ENCODE measurements around the gene EEF2K. TPM values are rescaled to one million over a fixed set of nuclear protein-coding genes. Genes with fewer than 3 reads are reported as not detected.
A peak's percentile ranks its signal among the peaks of the same experiment; 100 is the strongest.

Gene EEF2K
- total RNA-seq, 4 donors from 2014 or later: 15.6 to 21.3 (median 19.9) TPM

GRCh38 chr16:22219389-22220068 is 13.5 kb downstream of the EEF2K start:
- DNase-seq: no peak
- Histone ChIP-seq H3K27me3 (no peaks in the 10 kb centered on the region), H3K9me3 (no peaks in the 10 kb centered on the region), H3K4me1 (peaks cover 0 to 30% of the 10 kb centered on the region in 2 donors), H3K27ac (no peak overlapping the region), H3K36me3 (no peaks in the 10 kb centered on the region), H3K4me3 (replicated peaks in 1 of 3) (no peak overlapping the region)
- TF ChIP-seq POLR2A (IDR thresholded peaks at IDR 0.05): no peak
- no peak for TF ChIP-seq CTCF (IDR thresholded peaks at IDR 0.05)
- intact Hi-C loops (cut with DNase I): no loop called here
- 89 to 99% methylated on average over 3 of the region's 3 CpGs for WGBS, 2 donors

GRCh38 chr16:22220069-22220440 is 14.0 kb downstream of the EEF2K start:
- TF ChIP-seq CTCF (IDR thresholded peaks at IDR 0.05): no peak
- TF ChIP-seq POLR2A (IDR thresholded peaks at IDR 0.05): no peak
- Histone ChIP-seq H3K36me3 (no peaks in the 10 kb centered on the region), H3K4me1 (peaks cover 0 to 30% of the 10 kb centered on the region in 2 donors), H3K27ac (no peak overlapping the region), H3K27me3 (no peaks in the 10 kb centered on the region), H3K9me3 (no peaks in the 10 kb centered on the region), H3K4me3 (replicated peaks in 1 of 3) (no peak overlapping the region)
- intact Hi-C loops (cut with DNase I): no loop called here
- DNase-seq: no peak
- WGBS, 2 donors: 87 to 88% methylated on average over 11 of the region's 11 CpGs

- H3K9me3 ChIP-seq: no peaks in the 10 kb centered on the region
- no peak for DNase-seq
- intact Hi-C loops (cut with DNase I): no loop called here
- H3K36me3 ChIP-seq: no peaks in the 10 kb centered on the region
- no peak overlapping the region for H3K4me3 ChIP-seq (replicated peaks in 1 of 3)
- H3K4me1 ChIP-seq: peaks cover 0 to 30% of the 10 kb centered on the region in 2 donors
- H3K27ac ChIP-seq: no peak overlapping the region
- 79 to 87% methylated on average over 5 to 9 of the region's 9 CpGs for WGBS, 2 donors
- no peaks in the 10 kb centered on the region for H3K27me3 ChIP-seq
- TF ChIP-seq CTCF (IDR thresholded peaks at IDR 0.05): no peak
- TF ChIP-seq POLR2A (IDR thresholded peaks at IDR 0.05): no peak
These were observed 14.6 kb downstream of the EEF2K start for GRCh38 chr16:22220714-22221113.

GRCh38 chr16:22222006-22222405 is 15.9 kb downstream of the EEF2K start:
- Histone ChIP-seq H3K36me3 (peaks cover 0 to 4% of the 10 kb centered on the region in 2 donors), H3K27me3 (no peaks in the 10 kb centered on the region), H3K4me1 (peaks cover 0 to 30% of the 10 kb centered on the region in 2 donors), H3K9me3 (no peaks in the 10 kb centered on the region), H3K4me3 (replicated peaks in 1 of 3) (no peak overlapping the region), H3K27ac (no peak overlapping the region)
- 95 to 98% methylated on average over 2 of the region's 2 CpGs for WGBS, 2 donors
- intact Hi-C loops (cut with DNase I): no loop called here
- TF ChIP-seq POLR2A (IDR thresholded peaks at IDR 0.05) (no peak), CTCF (IDR thresholded peaks at IDR 0.05) (no peak)
- DNase-seq: no peak

GRCh38 chr16:22222998-22223397 is 16.9 kb downstream of the EEF2K start:
- H3K27me3 ChIP-seq: no peaks in the 10 kb centered on the region
- peaks cover 0 to 7% of the 10 kb centered on the region in 2 donors for H3K36me3 ChIP-seq
- no peak for TF ChIP-seq POLR2A (IDR thresholded peaks at IDR 0.05)
- TF ChIP-seq CTCF (IDR thresholded peaks at IDR 0.05): no peak
- H3K4me3 ChIP-seq (replicated peaks in 1 of 3): no peak overlapping the region
- DNase-seq: no peak
- intact Hi-C loops (cut with DNase I): no loop called here
- peaks cover 0 to 23% of the 10 kb centered on the region in 2 donors for H3K4me1 ChIP-seq
- WGBS, 2 donors: 92 to 96% methylated on average over 1 of the region's 1 CpG
- H3K9me3 ChIP-seq: no peaks in the 10 kb centered on the region
- peak overlapping the region in 1 of 3 donors; percentile 29 for H3K27ac ChIP-seq

All from thyroid gland (tissue), 4 donors.